AG04450 (cell line): Measurements from ENCODE around the gene FOXP2. TPM values are rescaled to one million over a fixed set of nuclear protein-coding genes. Genes with fewer than 3 reads are reported as not detected.
"Not testable (repeated sequence)": the region's sequence is repeated elsewhere in the genome, so short reads cannot be mapped to it uniquely, and the experiment has no call there.

Experiments used
- CTCF ChIA-PET: fragments of 300-600, 350-600 bp; formaldehyde crosslinking; extraction: SDS; loops from one replicate; lab custom pipeline; 2022; ENCODE audit warnings: antibody characterized with exemption, inconsistent platforms; lab: Charles Lee
- POLR2A ChIA-PET: fragments of 350-600 bp; formaldehyde crosslinking; extraction: SDS; loops from one replicate; lab custom pipeline; 2021; ENCODE audit warnings: antibody characterized with exemption, inconsistent platforms; lab: Yijun Ruan, JAX
- DNase-seq: peaks from one replicate; pipeline ENCODE4 v3.0.0-alpha.2; 2011; ENCODE audit warnings: low read depth, low spot score
- H3K27ac ChIP-seq: one replicate; pipeline ENCODE4 v1.5.1; 2012; ENCODE audit warnings: low read depth, low read length, control low read depth
- H3K27me3 ChIP-seq: one replicate; pipeline ENCODE4 v1.6.0; 2012; ENCODE audit warnings: low read length; ENCODE audit not compliant: control insufficient read depth, insufficient read depth
- H3K4me3 ChIP-seq: 2 replicates; pipeline ENCODE4 v1.5.1; 2011; ENCODE audit warnings: mild to moderate bottlenecking, low read depth, low read length, control low read depth
- H3K9me3 ChIP-seq: 2 replicates; pipeline ENCODE4 v1.5.1; 2012; ENCODE audit warnings: low read length; ENCODE audit not compliant: control insufficient read depth, insufficient read depth
- polyA plus RNA-seq: library from polyadenylated mRNA; depleted of rRNA; stranded (reverse); fragments of >200 nt; gene quantifications from 2 replicates; pipeline ENCODE4 v1.2.3, GENCODE V29; 2011
- TF ChIP-seq, protein P1 (sequence below): IDR thresholded peaks from 2 replicates; pipeline ENCODE4 v1.5.1; 2011; ENCODE audit warnings: low read depth, low read length, control low read depth, inconsistent platforms

Gene FOXP2
- polyA plus RNA-seq, 1 experiment, result 2.8 TPM

DNA sequence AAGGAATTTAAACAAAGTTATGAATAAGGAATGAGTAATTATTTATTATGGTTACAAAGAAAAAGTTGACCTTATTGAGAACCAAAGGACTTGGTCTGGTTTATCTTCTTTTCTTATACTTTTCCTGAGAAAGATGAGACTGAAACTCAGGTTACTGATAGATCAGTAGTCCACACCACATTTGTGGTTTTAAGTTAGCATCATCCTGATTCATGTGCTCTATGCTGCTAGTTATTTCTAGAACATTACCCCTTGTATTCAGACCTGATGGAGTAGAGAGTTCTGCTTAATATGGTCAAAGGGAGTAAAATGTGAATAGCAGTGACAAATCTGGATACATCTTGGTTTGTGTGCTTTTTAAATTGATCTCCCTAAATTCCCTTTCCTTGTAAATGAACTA, 63.8 kb downstream of the FOXP2 start:
- no peaks in the 10 kb centered on the region for H3K9me3 ChIP-seq
- H3K4me3 ChIP-seq, result no peak overlapping the region
- ChIA-PET POLR2A (no interaction called here), CTCF (no interaction called here)
- no peaks in the 10 kb centered on the region for H3K27me3 ChIP-seq
- H3K27ac ChIP-seq, result no peak overlapping the region
- DNase-seq, result peak; percentile 2
- TF ChIP-seq, protein P1, sequence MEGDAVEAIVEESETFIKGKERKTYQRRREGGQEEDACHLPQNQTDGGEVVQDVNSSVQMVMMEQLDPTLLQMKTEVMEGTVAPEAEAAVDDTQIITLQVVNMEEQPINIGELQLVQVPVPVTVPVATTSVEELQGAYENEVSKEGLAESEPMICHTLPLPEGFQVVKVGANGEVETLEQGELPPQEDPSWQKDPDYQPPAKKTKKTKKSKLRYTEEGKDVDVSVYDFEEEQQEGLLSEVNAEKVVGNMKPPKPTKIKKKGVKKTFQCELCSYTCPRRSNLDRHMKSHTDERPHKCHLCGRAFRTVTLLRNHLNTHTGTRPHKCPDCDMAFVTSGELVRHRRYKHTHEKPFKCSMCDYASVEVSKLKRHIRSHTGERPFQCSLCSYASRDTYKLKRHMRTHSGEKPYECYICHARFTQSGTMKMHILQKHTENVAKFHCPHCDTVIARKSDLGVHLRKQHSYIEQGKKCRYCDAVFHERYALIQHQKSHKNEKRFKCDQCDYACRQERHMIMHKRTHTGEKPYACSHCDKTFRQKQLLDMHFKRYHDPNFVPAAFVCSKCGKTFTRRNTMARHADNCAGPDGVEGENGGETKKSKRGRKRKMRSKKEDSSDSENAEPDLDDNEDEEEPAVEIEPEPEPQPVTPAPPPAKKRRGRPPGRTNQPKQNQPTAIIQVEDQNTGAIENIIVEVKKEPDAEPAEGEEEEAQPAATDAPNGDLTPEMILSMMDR, result no peak

DNA sequence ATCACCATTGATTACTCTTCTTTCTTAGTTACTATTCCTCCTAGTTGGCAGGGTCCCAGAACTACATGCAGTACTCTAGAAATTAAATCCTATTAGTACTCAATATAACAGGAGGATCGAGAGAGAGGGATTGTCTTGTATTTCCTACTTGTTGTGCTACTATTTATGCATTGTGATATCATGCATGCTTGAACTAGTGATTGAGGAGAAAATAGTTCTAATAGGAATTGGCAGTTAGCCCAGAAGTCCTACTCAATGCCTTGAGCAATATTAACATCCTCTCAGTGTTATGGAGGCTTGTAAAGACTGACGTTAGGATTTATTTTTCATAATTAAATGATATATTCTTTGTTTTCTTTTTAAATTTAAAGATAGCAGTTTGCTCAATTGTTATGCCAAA, 67.4 kb downstream of the FOXP2 start:
- H3K9me3 ChIP-seq, result peaks cover 3% of the 10 kb centered on the region
- POLR2A ChIA-PET, result no interaction called here
- TF ChIP-seq, protein P1, result no peak
- CTCF ChIA-PET, result no interaction called here
- DNase-seq, result peak; percentile 16
- H3K27me3 ChIP-seq, result no peaks in the 10 kb centered on the region
- H3K4me3 ChIP-seq, result no peak overlapping the region
- no peak overlapping the region for H3K27ac ChIP-seq

DNA sequence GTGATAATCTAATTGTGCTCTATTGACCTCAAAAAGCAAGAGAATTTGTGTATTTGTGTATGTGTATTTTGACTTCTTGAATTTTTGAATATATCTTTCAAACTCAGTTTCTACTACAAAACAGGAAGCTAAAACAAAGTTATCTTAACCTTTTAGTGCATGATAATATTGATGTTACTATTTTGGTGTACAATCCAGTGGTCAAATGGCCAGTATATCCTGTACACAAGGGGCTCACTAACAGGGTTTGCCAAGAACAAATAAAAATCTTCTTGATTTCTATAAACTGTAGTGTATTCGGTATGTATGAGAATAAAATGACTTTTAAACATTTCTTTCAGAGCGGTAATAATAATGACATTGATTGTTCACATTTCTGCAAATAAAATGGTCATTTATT, 69.6 kb downstream of the FOXP2 start:
- Histone ChIP-seq H3K9me3 (peaks cover 6% of the 10 kb centered on the region), H3K27me3 (no peaks in the 10 kb centered on the region), H3K4me3 (no peak overlapping the region), H3K27ac (no peak overlapping the region)
- DNase-seq, result no peak
- POLR2A ChIA-PET, result no interaction called here
- TF ChIP-seq, protein P1, result no peak
- CTCF ChIA-PET, result no interaction called here

DNA sequence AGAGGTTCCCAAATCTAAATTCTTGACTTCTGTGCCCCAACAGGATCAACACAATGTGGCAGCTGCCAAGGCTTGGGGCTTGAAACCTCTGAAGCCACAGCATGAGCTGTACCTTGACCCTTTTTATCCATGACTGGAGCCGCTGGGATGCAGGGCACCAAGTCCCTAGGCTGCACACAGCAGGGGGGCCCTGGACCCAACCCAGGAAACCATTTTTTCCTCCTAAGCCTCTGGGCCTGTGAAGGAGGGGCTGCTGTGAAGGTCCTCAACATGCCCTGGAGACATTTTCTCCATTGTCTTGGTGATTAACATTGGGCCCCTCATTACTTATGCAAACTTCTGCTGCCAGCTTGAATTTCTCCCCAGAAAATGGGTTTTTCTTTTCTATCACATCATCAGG, 72.6 kb downstream of the FOXP2 start:
- no peak overlapping the region for H3K27ac ChIP-seq
- no peak overlapping the region for H3K4me3 ChIP-seq
- POLR2A ChIA-PET, result no interaction called here
- H3K9me3 ChIP-seq, result peaks cover 6% of the 10 kb centered on the region
- no peak for DNase-seq
- TF ChIP-seq, protein P1, result no peak
- H3K27me3 ChIP-seq, result no peaks in the 10 kb centered on the region
- CTCF ChIA-PET, result no interaction called here

DNA sequence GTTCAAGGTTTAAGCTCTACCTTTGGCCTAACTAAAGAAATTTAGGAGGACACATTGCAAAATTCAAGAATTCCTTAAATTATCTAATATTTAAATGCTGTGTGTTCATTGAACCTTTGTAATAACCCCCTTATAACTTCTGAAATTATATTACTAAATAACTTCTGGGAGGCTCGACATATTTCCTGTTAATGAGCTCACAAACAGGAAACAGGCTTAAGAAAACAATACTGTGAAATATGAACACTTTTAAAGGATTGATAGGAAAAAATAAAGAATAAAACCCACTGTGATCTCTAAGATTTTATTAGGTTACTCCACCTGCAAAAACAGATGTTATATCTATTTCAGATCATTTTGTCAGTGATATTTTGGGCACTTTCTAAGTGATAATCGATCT, 74.1 kb downstream of the FOXP2 start:
- POLR2A ChIA-PET, result no interaction called here
- CTCF ChIA-PET, result no interaction called here
- H3K4me3 ChIP-seq, result no peak overlapping the region

DNA sequence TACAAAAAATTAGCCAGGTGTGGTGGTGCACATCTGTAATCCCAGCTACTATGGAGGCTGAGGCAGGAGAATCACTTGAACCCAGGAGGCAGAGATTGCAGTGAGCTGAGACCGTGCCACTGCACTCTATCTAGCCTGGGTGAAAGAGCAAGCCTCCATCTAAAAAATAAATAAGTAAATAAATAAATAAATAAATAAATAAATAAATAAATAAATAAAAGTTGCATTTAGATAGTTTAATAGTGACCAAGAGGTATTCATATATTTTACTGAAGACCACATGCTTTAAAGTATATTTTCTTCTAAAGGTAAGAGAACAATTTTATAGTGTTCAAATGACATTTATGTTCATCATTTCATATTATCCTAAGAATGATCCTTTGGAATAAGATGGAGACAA, 82.9 kb downstream of the FOXP2 start:
- CTCF ChIA-PET, H3K4me3 ChIP-seq, H3K27me3 ChIP-seq, POLR2A ChIA-PET, H3K9me3 ChIP-seq, DNase-seq, H3K27ac ChIP-seq: not testable (repeated sequence)

More for the DNA sequence above, 74.1 kb downstream of the FOXP2 start:
- Histone ChIP-seq H3K27me3 (no peaks in the 10 kb centered on the region), H3K9me3 (peaks cover 6% of the 10 kb centered on the region), H3K27ac (no peak overlapping the region)
- TF ChIP-seq, protein P1, result no peak
- DNase-seq, result no peak
